ENCODE data around the gene DHRS9. TPM values are rescaled to one million over a fixed set of nuclear protein-coding genes. Genes with fewer than 3 reads are reported as not detected.
A peak's percentile ranks its signal among the peaks of the same experiment; 100 is the strongest.
"Not testable (repeated sequence)": the region's sequence is repeated elsewhere in the genome, so short reads cannot be mapped to it uniquely, and the experiment has no call there.

DHRS9 gene
- total RNA-seq, 6 donors from 2014 or later, result 2.1 to 24.2 (median 4.6) TPM

DNA sequence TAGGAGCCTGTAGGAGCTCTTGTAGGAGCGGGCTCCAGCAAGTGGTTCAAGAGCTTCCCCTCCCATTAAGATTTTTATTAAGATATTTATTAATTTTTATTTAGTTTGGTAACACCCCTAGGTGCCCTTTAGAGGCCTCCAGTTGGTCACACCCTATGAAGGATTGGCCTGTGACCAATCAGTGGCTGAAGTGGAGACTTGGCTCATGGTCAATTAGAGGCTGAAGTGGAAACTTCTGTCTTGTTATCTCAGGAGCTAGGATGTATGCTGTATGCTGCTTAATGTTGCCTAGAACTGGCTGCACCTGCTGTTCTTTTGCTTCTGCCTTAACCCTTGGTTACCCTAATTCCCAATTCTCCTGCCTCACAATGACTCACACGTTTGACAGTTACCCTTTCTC lies 48.7 kb downstream of the DHRS9 start:
- DNase-seq, result no peak
- Histone ChIP-seq H3K4me1 (no peaks in the 10 kb centered on the region), H3K9me3 (no peaks in the 10 kb centered on the region), H3K4me3 (no peak overlapping the region), H3K27ac (no peak overlapping the region), H3K27me3 (no peaks in the 10 kb centered on the region), H3K36me3 (no peaks in the 10 kb centered on the region)
- TF ChIP-seq POLR2AphosphoS5 (IDR thresholded peaks at IDR 0.05) (no peak), EP300 (IDR thresholded peaks at IDR 0.05) (no peak), POLR2A (IDR thresholded peaks at IDR 0.05) (no peak)
- TF ChIP-seq, protein P1, sequence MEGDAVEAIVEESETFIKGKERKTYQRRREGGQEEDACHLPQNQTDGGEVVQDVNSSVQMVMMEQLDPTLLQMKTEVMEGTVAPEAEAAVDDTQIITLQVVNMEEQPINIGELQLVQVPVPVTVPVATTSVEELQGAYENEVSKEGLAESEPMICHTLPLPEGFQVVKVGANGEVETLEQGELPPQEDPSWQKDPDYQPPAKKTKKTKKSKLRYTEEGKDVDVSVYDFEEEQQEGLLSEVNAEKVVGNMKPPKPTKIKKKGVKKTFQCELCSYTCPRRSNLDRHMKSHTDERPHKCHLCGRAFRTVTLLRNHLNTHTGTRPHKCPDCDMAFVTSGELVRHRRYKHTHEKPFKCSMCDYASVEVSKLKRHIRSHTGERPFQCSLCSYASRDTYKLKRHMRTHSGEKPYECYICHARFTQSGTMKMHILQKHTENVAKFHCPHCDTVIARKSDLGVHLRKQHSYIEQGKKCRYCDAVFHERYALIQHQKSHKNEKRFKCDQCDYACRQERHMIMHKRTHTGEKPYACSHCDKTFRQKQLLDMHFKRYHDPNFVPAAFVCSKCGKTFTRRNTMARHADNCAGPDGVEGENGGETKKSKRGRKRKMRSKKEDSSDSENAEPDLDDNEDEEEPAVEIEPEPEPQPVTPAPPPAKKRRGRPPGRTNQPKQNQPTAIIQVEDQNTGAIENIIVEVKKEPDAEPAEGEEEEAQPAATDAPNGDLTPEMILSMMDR (IDR thresholded peaks at IDR 0.05), result no peak
- 68 to 76% methylated on average over 2 of the region's 2 CpGs for WGBS, 2 donors
- ATAC-seq (ENCODE audit: low FRiP score in 2 of 2), result no peak

DNA sequence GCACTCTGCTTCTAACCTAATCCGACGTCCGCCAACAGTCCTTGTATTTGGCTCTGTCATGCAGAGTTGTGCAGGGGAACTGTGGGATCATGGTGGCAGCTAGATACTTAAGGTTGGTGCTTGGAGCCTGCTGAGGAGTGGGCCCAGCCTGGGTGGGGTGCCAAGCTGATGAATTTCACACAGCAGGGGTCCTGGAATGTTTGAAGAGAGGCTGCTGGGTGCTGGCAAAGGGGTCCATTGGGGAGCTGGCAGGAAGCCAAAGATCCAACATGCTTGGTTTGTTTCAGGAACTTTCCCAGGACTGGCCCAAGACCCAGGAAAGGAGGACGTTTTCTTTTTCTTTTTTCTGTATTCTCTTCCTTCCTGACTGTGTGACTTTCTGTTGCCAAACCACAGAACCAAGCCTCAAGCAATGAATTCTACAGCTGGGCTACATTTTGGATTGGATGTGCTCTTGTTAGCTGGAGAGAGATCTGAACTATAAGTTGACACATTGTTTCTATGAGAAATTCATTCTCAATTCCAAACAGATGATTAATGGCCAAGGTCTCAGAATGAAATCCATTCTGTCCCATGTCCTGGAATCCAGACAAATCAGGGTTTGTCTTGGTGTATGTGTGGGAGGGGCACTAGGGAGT lies 49.9 kb downstream of the DHRS9 start:
- no peaks in the 10 kb centered on the region for H3K4me1 ChIP-seq
- no peaks in the 10 kb centered on the region for H3K9me3 ChIP-seq
- no peak overlapping the region for H3K27ac ChIP-seq
- no peaks in the 10 kb centered on the region for H3K36me3 ChIP-seq
- H3K27me3 ChIP-seq, result no peaks in the 10 kb centered on the region
- ATAC-seq (ENCODE audit: low FRiP score in 2 of 2), result no peak
- no peak for DNase-seq
- TF ChIP-seq EP300 (IDR thresholded peaks at IDR 0.05), result no peak
- WGBS, 2 donors, result 68 to 74% methylated on average over 4 of the region's 4 CpGs
- H3K4me3 ChIP-seq, result no peak overlapping the region

DNA sequence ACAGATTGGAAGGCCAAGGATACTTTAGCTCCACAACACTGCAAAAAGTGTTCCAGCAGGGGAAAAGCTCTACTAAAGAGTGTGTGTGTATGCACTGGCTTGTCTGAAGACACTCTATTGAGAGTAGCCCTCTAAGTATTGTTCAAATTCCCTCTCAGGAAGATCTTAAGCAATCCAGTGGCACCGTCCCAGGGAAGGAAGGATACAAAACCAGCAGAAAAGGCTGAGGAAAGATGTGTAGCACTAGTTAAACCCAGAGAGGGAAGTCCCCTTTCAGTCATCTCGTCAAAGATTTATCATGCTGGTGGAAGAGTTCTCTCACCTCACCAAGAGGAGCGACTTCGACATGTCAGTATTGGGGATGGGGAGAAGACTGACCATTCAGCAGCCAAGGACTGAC lies 50.5 kb downstream of the DHRS9 start:
- no peak overlapping the region for H3K4me3 ChIP-seq
- ATAC-seq (ENCODE audit: low FRiP score in 2 of 2), result no peak
- no peaks in the 10 kb centered on the region for H3K36me3 ChIP-seq
- no peak for TF ChIP-seq EP300 (IDR thresholded peaks at IDR 0.05)
- TF ChIP-seq, protein P1 (IDR thresholded peaks at IDR 0.05), result no peak
- no peak for TF ChIP-seq POLR2A (IDR thresholded peaks at IDR 0.05)
- no peak for TF ChIP-seq POLR2AphosphoS5 (IDR thresholded peaks at IDR 0.05)
- no peaks in the 10 kb centered on the region for H3K4me1 ChIP-seq
- no peaks in the 10 kb centered on the region for H3K9me3 ChIP-seq
- 61 to 71% methylated on average over 4 of the region's 4 CpGs for WGBS, 2 donors
- no peak for DNase-seq
- H3K27ac ChIP-seq, result no peak overlapping the region
- no peaks in the 10 kb centered on the region for H3K27me3 ChIP-seq

DNA sequence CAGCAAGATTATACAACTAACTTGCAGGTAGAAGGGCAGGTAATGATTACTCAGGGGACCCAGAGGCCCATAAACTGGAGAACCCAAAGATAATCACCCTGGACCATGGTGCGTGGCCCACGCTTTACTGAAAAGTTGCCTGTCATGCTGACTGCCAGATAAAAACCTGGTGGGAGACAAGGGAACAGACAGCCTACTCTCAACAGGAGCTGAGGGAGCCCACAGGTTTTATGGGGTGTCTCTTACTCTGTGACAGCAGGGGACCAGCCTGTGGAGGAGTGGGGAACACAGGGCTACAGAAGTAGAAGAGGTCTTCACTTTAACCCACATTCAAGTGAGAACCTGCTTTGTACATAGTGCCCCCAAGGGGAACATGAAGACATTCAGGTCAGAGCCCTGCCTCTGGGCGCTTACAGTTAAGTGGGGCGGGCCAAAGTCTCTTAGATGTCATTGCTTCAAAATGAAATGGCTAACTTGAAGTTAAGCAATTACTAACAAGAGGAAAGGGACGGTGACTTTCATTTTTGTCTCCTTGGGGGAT lies 60.4 kb downstream of the DHRS9 start:
- no peak overlapping the region for H3K4me3 ChIP-seq
- H3K27ac ChIP-seq, result no peak overlapping the region
- ATAC-seq (ENCODE audit: low FRiP score in 2 of 2) (no peak), DNase-seq (no peak)
- H3K36me3 ChIP-seq, result no peaks in the 10 kb centered on the region
- no peaks in the 10 kb centered on the region for H3K9me3 ChIP-seq
- 93 to 96% methylated on average over 5 of the region's 5 CpGs for WGBS, 2 donors
- no peaks in the 10 kb centered on the region for H3K27me3 ChIP-seq
- no peaks in the 10 kb centered on the region for H3K4me1 ChIP-seq
- TF ChIP-seq, protein P1 (IDR thresholded peaks at IDR 0.05), result no peak
- TF ChIP-seq POLR2AphosphoS5 (IDR thresholded peaks at IDR 0.05) (no peak), EP300 (IDR thresholded peaks at IDR 0.05) (no peak), POLR2A (IDR thresholded peaks at IDR 0.05) (no peak)

DNA sequence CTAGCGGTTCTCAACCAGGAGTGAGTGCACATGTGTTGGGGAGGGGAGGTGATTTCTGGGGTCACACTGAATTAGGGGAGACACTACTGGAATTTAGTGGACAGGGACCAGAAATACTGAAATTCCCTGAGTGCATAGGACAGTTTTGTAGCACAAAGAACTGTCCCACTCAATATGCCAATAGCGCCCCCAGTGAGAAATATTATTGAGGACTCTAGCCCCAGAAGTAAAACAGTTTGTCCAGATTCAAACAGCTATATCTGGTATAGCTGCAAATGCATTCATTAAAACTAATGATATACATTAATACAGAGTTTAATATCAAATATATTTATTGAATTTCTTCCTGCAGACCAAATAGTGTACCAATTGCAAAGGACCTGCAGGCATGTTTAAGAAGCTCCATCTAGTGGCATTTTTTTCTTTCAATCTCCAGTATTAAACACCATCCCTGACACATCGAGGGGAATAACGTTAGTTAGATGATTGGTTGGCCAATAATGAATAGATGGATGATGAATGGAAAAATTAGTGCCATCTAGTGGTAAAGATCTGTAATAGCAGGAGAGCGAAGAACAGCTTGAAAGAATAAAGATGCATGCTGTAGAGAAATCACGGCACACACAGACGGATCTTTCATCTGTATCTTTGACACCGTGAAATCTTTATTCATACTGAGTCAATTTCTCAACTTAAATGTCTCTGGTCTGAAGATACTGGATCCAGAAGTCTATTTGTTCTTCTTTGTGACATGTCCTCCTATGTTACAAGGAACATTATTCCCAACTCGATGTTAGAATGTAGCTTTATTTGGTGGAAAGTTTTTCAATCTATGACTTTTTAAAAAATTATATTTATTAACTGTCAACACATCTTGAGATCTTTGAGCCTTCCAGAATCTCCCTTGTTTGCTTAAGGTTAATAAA lies 62.5 kb downstream of the DHRS9 start:
- TF ChIP-seq EP300 (IDR thresholded peaks at IDR 0.05) (no peak), POLR2AphosphoS5 (IDR thresholded peaks at IDR 0.05) (no peak)
- TF ChIP-seq, protein P1 (IDR thresholded peaks at IDR 0.05), result peak; percentile 57 to 83 (median 78)
- 35 to 38% methylated on average over 9 of the region's 9 CpGs for WGBS, 2 donors
- no peaks in the 10 kb centered on the region for H3K36me3 ChIP-seq
- no peak overlapping the region for H3K27ac ChIP-seq
- no peaks in the 10 kb centered on the region for H3K4me1 ChIP-seq
- peak in 1 of 2 donors; percentile 84 for ATAC-seq (ENCODE audit: low FRiP score in 2 of 2)
- no peak overlapping the region for H3K4me3 ChIP-seq
- no peak for DNase-seq
- H3K9me3 ChIP-seq, result no peaks in the 10 kb centered on the region
- no peaks in the 10 kb centered on the region for H3K27me3 ChIP-seq

DNA sequence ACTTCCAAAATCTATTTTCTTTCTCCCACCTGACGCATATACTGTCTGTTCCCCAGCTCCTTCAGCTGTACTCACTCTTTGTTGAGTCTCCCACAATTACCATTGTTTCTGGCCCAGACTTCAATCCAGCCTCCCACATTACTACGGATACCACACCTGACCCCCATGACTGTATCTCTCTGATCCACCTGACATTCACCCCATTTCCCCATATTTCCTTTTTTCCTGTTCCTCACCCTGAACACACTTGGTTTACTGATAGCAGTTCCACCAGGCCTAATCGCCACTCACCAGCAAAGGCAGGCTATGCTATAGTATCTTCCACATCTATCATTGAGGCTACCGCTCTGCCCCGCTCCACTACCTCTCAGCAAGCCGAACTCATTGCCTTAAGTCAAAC lies 64.9 kb downstream of the DHRS9 start:
- not testable (repeated sequence) for H3K9me3 ChIP-seq; H3K4me3 ChIP-seq; H3K27ac ChIP-seq; H3K36me3 ChIP-seq; H3K4me1 ChIP-seq; H3K27me3 ChIP-seq; ATAC-seq (ENCODE audit: low FRiP score in 2 of 2); DNase-seq
- 80 to 82% methylated on average over 6 of the region's 6 CpGs for WGBS, 2 donors

DNA sequence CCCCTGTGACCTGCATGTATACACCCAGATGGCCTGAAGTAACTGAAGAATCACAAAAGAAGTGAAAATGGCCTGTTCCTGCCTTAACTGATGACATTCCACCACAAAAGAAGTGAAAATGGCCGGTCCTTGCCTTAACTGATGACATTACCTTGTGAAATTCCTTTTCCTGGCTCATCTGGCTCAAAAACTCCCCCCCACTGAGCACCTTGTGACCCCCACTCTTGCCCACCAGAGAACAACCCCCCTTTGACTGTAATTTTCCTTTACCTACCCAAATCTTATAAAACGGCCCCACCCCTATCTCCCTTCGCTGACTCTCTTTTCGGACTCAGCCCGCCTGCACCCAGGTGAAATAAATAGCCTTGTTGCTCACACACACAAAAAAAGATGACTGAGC lies 67.1 kb downstream of the DHRS9 start:
- not testable (repeated sequence) for ATAC-seq (ENCODE audit: low FRiP score in 2 of 2); DNase-seq; H3K4me3 ChIP-seq; H3K4me1 ChIP-seq; H3K36me3 ChIP-seq; H3K27ac ChIP-seq; H3K27me3 ChIP-seq; H3K9me3 ChIP-seq
- WGBS, 2 donors, result 90 to 96% methylated on average over 4 to 5 of the region's 5 CpGs
